ENCODE data around the gene KCNQ1OT1.
"Not testable (repeated sequence)": the region's sequence is repeated elsewhere in the genome, so short reads cannot be mapped to it uniquely, and the experiment has no call there.

KCNQ1OT1 gene

DNA sequence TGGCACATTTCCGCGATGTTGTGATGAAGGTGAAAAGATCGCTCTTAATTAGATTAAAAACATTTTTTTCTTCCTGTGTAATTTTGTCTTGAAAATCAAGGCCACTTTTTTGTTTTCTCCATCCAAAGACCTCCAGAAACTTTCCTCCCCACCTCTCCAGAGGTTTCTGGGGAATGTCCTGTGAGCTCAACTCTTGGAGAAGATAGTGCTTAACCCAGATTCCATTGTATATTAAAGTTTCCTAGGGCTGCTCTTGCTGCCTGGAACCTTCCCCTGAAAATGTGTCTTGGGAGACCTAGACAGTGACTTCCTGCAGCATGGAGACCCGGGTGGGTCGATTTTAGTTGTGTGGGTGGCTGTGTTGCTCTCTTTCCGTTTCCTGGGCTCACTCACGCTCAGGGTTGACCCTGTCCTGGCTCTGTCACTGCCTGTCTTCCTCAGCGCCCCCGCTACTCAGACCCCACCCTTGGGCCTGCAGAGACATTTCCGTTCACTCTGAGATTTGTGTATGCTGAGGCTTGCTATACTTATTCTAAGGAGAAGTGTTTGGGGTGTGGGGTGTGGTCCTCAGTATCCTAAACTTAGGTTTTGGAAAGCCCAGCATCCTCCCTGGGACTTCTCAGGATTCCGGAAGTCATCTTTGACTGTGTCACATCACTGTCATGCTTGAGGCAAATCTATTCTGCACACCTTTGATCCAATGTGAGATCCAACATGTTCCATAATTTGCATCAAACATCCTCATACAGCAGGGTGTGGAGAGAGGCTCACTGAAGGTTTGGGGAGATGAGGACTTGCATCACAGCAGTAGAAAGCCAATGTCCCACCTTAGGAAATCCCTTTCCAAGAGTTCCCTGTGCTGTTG is 47.2 kb downstream of the KCNQ1OT1 start:
- no peak for DNase-seq (ENCODE audit: low read depth)

DNA sequence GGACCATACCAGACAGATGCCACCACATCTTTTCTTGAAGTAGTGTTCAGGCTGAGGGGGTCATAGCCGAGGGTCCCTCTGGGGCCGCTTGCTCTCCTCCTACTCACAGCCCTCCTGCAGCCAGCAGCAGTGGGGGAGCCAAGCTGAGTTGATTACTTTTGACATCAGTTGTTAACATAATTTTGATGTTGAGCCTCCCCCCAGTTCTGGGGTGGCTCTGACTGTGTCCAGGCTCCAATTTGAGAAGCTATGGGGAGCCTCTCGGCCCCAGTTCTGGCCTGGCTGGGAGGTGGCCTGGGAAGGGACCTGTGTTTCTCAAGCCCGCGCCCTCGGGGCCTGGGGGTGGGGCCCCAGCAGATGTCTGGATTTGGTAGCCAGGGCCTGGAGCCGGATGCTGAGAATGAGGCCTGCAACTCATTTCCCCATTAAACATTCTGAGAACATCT is 47.9 kb downstream of the KCNQ1OT1 start:
- DNase-seq (ENCODE audit: low read depth), result no peak

DNA sequence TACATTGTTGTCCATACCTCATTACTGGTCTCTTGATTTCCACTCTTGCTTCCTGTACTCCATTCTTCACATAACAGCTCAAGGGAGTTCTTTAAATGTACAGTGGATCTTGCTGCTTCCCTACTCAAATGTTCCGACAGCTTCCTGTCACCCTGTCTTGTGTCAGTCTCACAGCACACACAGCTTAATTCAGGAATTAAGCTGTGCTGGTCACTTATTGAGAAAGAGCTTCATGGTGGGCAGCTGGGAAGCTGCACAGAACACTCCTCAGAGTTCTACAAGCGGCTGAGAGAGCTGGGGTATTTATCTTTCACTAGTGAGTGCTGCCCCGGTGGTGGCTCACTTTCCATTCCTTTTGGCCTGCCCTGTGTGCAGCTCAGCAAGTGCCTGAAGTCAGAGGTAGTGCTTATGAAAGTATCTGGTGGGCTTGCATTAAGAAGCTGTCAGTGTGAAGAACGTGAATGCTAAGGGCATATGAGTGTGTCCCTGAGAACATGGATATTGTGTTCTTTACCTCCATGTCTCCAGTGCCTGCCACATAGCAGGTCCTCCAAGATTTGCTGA is 48.7 kb downstream of the KCNQ1OT1 start:
- no peak for DNase-seq (ENCODE audit: low read depth)

DNA sequence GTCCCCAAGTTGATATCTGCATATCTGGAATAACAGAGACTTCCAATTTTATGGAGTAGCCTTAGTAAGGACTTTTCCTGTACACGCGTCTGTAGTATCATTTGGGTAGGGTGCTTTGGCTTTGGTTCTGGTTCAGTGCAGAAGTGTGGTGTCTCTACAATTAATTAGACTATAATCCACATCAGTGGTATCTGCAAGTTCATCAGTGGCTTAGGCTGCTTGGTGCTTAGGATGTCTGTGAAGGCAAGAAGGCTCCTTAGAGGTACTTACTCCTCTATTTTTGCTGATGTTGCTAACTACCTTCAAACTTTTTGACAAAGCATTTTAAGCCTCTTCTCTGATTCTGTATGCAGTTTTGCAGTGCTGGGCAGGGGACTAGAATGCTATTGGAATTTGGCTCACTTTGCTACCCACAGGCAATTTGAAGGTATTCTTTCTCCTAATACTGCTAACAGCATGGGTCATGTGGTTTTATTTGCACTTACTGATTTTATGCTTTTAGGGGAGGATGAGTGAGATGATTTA is 49.4 kb downstream of the KCNQ1OT1 start:
- no peak for DNase-seq (ENCODE audit: low read depth)

DNA sequence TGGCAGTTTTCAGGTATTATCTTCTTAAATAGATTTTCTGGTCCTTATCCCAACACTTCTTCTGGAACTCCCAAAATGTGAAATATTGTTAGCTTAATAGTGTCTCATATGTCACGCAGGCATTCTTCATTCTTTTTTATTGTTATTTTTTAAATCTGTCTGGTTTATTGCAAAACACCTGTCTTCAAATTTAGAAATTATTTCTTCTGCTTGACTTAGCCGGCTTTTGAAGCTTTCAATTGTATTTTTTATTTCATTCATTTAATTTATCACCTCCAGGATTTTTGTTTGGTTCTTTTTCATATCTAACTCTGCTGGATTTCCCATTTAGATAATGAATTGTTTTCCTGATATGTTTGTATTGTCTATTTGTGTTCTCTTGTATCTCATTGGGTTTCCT is 49.9 kb downstream of the KCNQ1OT1 start:
- no peak for DNase-seq (ENCODE audit: low read depth)

DNA sequence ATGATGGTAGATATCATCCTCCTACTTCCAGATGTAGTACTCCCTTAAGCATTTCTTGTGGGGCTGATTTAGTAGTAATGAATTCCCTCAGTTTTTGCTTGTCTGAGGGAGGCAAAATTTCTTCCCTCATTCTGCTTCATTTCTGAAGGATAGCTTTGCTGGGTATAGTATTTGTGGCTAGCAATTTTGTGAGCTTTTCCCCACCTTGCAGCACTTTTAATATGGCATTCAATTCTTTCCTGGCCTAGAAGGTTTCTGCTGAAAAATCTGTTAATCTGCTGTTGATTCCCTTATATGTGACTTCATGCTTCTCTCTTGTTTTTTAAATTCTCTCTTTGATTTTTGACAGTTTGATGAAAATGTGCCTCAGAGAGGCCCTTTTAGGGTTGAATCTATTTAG is 50.4 kb downstream of the KCNQ1OT1 start:
- DNase-seq (ENCODE audit: low read depth), result no peak

DNA sequence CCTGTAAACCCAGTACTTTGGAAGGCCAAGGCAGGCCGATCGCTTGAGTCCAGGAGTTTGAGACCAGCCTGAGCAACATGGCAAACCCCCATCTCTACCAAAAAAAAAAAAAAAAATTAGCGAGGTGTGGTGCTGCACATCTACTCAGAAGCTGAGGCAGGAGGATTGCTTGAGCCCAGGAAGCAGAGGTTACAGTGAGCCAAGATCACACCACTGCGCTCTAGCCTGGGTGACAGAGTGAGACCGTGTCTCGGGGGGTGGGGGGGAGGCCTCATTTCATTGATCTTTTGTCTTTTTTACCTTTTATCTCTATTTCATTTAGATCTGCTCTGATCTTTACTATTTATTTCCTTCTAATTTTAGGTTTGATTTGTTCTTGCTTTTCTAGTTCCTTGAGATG is 51.8 kb downstream of the KCNQ1OT1 start:
- DNase-seq (ENCODE audit: low read depth), result no peak

DNA sequence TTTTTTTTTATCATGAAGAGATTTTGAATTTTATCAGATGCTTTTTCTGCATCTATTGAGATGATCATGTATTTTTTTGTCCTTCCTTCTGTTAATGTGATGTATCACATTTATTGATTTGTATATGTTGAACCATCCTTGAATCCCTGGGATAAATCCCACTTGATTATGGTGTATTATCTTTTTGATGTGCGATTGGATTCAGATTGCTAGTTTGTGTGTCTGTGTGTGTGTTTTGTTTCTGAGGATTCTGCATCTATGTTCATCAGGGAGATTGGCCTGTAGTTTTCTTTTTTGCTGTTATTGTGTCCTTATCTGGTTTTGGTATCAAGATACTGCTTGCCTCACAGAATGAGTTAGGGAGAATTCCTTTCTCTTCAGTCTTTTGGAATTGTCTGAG is 52.6 kb downstream of the KCNQ1OT1 start:
- DNase-seq (ENCODE audit: low read depth), result no peak

DNA sequence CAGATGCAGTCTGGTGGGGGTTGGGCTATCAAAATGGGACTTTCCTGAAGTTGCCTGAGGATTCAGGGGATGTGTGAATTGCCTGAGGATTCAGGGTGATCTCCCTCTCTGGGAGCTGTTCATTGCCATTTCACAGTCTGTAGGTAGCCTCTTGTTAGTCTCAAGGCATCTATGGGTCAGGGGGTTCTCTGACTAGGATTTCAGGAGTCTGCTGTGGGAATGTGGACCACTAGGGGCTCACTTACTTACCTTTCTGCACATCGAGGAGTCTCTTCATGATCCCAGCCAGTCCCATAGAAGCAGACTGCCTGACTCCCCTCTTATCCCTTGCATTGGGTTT is 54.0 kb downstream of the KCNQ1OT1 start:
- DNase-seq (ENCODE audit: low read depth), result no peak

DNA sequence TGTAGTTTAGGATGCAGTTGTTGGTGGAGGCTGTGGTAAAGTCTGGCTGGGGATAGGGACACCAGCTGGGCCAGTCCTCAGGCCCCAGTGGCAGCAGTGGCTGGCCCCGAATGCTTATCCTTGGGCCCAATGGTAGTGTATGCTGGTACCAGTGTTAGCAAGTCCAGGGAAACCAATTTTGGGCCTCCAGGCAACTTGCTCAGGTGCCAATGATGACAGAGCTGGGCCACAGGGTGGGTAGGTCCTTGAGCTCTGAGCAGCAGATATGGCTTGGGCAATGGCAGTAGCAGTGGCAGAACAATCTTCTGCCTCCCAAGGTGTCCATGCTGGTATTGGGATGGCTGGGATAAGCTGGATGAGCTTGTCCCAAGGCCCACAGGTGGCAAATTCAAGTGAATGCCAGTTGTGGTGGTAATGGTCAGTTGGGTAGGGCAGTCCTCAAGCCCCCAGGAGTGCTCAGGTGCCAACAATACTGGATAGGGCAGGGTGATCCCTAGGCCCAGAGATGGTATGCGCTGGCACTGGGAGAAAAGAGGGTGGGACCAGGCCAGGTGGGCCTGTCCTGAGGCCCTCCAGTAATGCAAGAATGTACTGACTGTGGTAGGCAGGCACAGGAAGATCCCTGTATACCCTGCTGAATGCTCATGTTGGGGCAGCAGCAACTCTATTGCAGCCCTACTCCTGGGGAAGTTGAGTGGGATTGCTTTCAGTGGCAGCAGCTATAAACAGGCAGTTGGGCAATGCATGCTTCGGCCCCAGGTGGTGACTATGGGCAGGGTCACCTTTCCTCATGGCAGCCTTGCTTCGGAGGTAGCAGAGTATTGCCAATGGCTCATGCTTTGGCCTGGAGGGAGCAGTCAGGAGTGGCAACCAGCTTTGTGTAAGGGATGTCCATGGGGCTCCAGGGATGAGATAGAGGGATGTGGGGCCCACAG is 54.7 kb downstream of the KCNQ1OT1 start:
- no peak for DNase-seq (ENCODE audit: low read depth)

DNA sequence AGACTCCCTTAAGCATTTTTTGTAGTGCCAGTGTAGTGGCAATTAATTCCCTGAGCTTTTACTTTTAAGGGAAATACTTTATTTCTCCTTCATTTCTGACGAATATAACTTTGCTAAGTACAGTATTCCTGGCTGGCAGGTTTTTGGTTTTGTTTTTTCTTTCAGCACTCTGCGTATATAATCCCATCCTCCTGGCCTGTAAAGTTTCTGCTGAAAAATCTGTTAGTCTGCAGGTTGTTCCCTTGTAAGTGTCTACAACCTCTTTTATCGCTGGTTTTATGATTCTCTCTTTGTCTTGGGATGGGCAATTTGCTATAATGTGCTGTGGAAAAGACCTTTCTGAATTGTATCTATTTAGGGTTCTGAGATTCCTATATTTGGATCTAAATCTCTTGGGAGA is 56.0 kb downstream of the KCNQ1OT1 start:
- no peak for DNase-seq (ENCODE audit: low read depth)

DNA sequence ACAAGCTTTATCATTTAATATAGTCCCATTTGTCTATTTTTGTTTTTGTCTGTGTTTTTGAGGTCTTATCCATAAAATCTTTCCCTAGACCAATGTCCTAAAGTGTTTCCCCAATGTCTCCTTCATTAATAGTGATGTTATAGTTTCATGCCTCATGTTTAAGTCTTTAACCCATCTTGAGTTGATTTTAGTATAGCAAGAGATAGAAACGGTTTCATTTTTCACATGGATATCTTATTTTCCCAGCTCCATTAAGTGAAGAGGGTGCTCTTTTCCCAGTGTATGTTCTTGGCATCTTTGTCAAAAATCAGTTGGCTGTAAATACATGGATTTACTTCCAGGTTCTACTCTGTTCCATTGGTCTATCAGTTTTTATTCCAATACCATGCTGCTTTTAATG is 58.2 kb downstream of the KCNQ1OT1 start:
- no peak for DNase-seq (ENCODE audit: low read depth)

DNA sequence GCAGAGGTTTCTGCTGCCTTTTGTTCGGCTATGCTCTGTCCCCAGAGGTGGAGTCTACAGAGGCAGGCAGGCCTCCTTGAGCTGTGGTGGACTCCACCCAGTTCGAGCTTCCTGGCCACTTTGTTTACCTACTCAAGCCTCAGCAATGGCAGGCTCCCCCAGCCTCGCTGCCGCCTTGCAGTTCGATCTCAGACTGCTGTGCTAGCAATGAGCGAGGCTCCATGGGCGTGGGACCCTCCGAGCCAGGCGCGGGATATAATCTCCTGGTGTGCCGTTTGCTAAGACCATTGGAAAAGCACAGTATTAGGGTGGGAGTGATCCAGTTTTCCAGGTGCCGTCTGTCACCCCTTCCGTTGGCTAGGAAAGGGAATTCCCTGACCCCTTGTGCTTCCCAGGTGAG is 60.0 kb downstream of the KCNQ1OT1 start:
- not testable (repeated sequence) for DNase-seq (ENCODE audit: low read depth)

DNA sequence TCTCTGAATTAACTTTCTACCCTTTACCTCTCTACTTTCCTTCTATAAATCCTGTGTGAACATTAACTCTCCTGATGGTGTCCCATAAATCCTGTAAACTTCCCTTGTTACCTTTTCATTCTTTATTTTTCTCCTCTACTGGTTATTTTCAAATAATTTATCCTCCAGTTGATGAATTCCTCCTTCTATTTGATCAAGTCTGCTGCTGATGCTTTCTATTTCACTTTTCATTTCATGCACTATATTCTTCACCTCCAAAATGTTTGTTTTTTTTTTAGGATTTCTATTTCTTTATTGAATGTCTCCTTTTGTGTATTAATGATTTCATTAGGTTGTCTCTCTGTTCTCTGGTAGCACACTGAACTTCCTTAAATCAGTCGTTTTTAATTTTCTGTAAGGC is 68.6 kb downstream of the KCNQ1OT1 start:
- no peak for DNase-seq (ENCODE audit: low read depth)

DNA sequence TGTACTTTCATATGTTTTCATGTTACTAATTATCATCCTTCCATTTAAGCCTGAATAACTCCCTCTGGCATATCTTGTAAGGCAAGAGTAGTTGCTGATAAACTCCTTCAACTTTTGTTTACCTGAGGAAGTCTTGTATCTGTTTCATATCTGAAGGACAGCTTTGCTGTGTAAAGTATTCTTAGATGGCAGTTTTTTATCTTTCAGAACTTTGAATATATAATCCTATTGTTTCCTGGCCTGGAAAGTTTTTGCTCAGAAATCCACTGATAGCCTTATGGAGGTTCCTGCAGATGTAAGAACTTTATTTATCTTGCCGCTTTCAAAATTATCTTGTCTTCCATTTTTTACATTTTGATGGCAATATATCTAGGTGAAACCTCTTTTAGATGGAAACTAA is 69.1 kb downstream of the KCNQ1OT1 start:
- no peak for DNase-seq (ENCODE audit: low read depth)

DNA sequence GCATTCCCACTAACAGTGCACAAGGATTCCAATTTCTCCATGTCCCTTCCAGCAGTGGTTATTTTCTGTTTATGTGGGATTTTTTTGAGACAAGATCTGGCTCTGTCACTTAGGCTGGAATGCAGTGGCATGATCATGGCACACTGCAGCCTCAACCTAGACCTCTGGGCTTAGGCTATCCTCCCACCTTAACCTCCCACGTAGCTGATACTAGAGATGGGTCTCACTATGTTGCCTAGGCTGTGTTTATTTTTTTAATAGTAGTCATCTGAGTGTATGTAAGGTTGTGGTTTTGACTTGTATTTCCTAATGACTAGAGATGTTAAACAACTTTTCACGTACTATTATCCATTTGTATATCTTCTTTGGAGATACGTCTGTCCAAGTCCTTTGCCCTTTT is 74.6 kb downstream of the KCNQ1OT1 start:
- DNase-seq (ENCODE audit: low read depth), result no peak

DNA sequence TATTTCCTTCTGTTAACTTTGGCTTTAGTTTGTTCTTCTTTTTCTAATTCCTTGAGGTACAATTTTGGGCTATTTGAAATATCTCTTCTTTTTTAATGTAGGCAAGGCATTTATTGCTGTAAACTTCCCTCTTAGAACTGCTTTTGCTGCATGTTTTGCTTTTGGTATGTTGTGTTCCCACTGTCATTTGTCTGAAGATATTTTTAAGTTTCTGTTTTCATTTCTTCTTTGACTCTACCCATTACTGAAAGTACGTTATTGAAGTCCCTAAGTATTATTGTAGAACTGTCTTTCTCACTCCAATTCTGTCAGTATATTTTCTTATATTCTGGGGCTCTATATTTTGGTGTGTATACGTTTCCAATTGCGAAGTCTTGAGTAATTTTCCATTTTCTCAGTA is 77.9 kb downstream of the KCNQ1OT1 start:
- DNase-seq (ENCODE audit: low read depth), result no peak

DNA sequence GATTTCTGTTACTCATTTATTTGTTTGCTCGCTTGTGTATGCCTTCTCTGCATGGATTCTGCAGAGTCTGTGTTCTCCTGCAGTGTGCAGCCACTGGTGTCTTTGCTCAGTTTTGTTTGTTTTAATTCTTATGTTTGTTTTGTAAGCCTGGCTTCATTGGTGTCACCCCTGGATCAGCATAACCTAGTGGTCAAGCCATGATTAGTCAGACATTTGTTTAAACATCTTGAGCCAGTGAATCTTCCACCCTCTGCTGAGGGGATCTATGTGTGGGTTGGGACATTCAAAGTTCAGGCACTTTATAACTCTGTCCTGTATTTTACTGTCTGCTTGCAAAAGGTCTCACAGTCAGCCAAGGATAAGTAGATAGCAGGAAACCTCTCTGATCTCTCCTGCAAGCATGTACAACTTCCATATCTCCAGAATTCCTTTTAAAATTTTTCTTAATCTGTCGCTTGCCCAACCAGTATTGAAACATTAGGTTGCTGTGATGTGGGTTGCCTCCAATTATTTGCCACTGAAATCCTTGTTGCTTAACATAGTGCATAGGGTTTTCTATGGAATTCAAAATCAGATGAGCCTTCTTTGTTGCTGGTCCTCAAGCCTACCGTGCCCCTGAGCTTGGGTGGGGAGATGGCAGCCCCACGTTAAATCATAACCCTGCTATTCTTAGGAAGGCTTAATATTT is 86.8 kb downstream of the KCNQ1OT1 start:
- no peak for DNase-seq (ENCODE audit: low read depth)

DNA sequence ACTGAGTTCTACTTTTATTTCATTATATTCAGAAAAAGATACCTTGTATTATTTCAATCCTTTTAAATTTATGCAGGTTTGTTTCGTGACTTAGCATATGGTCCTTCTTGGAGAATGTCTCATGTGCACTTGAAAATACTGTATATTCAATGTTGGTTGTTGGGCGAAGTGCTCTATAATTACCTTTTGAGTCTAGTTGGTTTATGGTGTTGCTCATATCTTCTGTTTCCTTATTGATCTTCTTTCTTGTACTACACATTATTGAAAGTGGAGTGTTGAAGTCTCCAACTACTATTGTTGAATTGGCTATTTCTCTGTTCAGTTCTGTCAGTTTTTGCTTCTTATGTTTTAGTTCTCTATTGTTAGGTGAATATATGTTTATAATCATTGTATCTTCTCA is 90.4 kb downstream of the KCNQ1OT1 start:
- DNase-seq (ENCODE audit: low read depth), result no peak

DNA sequence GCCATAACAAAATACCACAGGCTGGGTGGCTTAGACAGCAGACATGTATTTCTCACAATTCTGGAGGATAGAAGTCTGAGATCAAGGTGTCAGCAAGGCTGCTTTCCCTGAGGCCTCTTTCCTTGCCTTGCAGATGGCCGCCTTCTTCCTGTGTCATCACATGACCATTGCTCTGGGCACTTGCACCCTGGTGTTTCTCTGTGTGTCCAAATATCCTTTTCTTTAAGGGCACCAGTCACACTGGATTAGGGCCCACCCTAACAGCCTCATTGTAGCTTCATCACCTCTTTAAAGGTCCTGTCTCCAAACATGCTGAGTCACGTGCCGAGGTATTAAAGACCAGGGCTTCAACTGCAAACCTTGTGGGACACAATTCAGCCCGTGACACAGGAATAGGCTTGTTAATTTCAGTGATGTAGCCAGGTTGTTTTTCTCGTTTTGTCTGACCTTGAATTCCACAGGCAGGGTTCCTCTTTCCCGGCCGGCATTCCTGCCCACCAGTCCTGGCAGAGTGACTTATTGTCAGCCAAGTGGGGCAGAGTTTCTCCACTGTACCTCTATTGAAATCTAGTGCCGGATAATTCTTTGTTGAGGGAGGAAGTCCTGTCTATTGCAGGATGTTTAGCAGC is 100.1 kb downstream of the KCNQ1OT1 start:
- DNase-seq (ENCODE audit: low read depth), result no peak

DNA sequence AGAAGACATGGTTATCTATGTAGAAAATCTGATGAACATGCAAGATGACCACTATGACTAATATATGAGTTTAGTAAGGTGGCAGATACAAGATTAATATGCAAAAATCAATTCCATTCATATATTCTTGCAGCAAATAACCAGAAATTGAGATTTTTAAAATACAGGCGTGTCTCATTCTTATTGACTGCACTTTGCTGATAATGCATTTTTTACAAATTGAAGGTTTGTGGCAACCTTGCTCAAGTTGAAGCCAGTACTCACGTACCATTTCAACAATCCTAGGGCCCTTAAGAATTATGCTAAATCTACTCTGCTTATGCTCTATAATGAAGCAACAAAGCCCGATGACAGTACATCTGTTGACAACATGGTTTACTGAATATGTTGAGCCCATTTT is 104.6 kb downstream of the KCNQ1OT1 start:
- no peak for DNase-seq (ENCODE audit: low read depth)

DNA sequence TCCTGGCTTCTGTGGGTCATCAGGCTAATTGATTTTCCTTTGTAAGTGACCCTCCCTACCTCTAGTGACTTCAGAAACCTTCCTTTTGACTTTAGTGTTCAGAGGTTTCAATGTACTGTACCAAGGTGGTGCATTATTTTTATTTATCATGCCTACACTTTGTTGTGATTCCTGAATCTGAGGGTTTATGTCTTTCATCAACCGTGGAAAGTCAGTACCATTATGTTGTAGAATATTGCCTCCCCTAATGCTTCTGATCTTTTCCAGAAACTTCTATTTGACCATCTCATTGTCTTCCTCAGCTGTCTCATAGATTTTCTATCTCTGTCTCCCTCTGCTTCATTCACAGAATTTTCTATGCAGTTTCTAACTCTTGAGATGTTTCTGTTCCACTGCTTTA is 105.5 kb downstream of the KCNQ1OT1 start:
- no peak for DNase-seq (ENCODE audit: low read depth)

Measured in activated gamma-delta T cell treated with anti-CD3 and anti-CD28 coated beads, Interleukin-2, amount 50 U/mL, for 16 hours (primary cell).